GM23338 (cell line): ENCODE measurements around the gene GTF3C5.

Source experiments
- CREB1 ChIP-seq: fragments of 250-450 bp; sonication (Bioruptor Pico); IDR thresholded peaks from 2 replicates; pipeline ENCODE4 v1.5.0; 2020; ENCODE audit warnings: low read depth, mild to moderate bottlenecking, moderate library complexity
- CTCF ChIP-seq, 2 experiments: fragments of 200-600 bp in 1 of 2; sonication (generic) in 1 of 2; conservative IDR thresholded peaks; 2 replicates each; pipeline versions ENCODE4 v1.5.1 to v1.6.1; 2016 to 2017; ENCODE audit warnings: antibody characterized with exemption in 2 of 2, low read depth in 2 of 2, mild to moderate bottlenecking in 2 of 2, moderate library complexity in 1 of 2
- ETS1 ChIP-seq: IDR thresholded peaks from 2 replicates; pipeline ENCODE4 v1.6.1; 2016; ENCODE audit warnings: antibody characterized with exemption
- EZH2 ChIP-seq: fragments of 200-600 bp; sonication (generic); IDR thresholded peaks from one replicate; pipeline ENCODE4 v1.8.0; 2017; ENCODE audit warnings: antibody characterized with exemption, mild to moderate bottlenecking, low read depth; ENCODE audit not compliant: unreplicated experiment
- EZH2phosphoT487 ChIP-seq: fragments of 200-600 bp; sonication (generic); IDR thresholded peaks from one replicate; pipeline ENCODE4 v1.8.1; 2018; ENCODE audit warnings: antibody characterized with exemption; ENCODE audit not compliant: unreplicated experiment
- JUNB ChIP-seq: IDR thresholded peaks from one replicate; pipeline ENCODE4 v1.6.1; 2016; ENCODE audit warnings: antibody characterized with exemption; ENCODE audit not compliant: unreplicated experiment
- NANOG ChIP-seq: IDR thresholded peaks from 2 replicates; pipeline ENCODE4 v1.6.1; 2016; ENCODE audit warnings: antibody characterized with exemption, borderline replicate concordance
- POLR2AphosphoS5 ChIP-seq: IDR thresholded peaks from 2 replicates; pipeline ENCODE4 v1.6.1; 2016; ENCODE audit warnings: antibody characterized with exemption, low read depth
- STAT1 ChIP-seq: IDR thresholded peaks from one replicate; pipeline ENCODE4 v1.6.1; 2016; ENCODE audit warnings: antibody characterized with exemption; ENCODE audit not compliant: unreplicated experiment
- ZNF114 ChIP-seq: fragments of 250-450 bp; sonication (Bioruptor Pico); IDR thresholded peaks from 2 replicates; pipeline ENCODE4 v1.5.0; 2020; ENCODE audit warnings: mild to moderate bottlenecking, moderate library complexity
- ZNF331 ChIP-seq: fragments of 250-450 bp; sonication (Bioruptor Pico); IDR thresholded peaks from 2 replicates; pipeline ENCODE4 v1.5.0; 2020; ENCODE audit warnings: low read depth, mild to moderate bottlenecking, moderate library complexity
- TF ChIP-seq, protein P1 (sequence below): IDR thresholded peaks from one replicate; pipeline ENCODE4 v1.6.1; 2018; ENCODE audit warnings: antibody characterized with exemption; ENCODE audit not compliant: unreplicated experiment
- TF ChIP-seq, protein P2 (sequence below): fragments of 250-450 bp; sonication (Bioruptor Pico); IDR thresholded peaks from 2 replicates; pipeline ENCODE4 v1.5.0; 2020; ENCODE audit warnings: mild to moderate bottlenecking, moderate library complexity

DNA sequence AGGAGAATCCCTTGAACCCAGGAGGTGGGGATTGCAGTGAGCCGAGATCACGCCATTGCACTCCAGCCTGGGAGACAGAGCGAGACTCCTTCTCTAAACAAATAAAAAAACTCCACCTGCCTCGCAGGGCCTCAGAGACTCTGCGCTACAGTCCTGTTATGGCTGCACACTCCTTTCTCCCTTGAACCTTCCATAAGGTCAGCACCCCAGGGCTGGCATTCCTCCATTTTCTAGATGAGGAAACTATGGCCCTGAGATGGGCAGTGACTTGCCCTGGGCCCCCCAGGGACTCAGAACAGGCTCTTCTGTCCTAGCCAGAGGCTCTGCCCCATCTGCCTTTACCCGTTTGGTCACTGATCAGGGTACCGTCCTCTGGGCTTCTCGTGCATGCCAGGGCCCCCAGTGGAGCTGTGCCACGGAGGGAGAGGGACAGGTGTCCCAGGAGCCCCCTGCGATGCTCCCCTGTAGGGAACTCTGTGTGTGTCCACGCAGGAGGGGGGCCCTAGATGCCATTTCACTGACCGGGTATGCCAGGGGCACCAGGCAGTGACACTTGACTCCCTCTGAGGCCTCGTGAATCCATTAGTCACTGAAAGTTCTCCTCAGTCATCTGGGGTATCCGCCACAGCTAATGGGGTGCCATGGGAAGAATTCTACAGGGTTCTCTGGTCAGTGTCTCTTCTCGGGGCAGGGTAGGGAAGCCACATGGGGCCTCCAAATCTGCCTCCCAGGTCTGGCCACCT lies 74.1 kb downstream of the GTF3C5 start:
- TF ChIP-seq CTCF (conservative IDR thresholded peaks at IDR 0.05; ENCODE audit: low read depth in 2 of 2) (no peak), EZH2 (no peak), EZH2phosphoT487 (no peak), ZNF114 (CRISPR knock-in tag) (no peak), POLR2AphosphoS5 (no peak), JUNB (no peak), NANOG (no peak), CREB1 (no peak), STAT1 (no peak), ETS1 (no peak), ZNF331 (CRISPR knock-in tag) (no peak)
- TF ChIP-seq, protein P1, sequence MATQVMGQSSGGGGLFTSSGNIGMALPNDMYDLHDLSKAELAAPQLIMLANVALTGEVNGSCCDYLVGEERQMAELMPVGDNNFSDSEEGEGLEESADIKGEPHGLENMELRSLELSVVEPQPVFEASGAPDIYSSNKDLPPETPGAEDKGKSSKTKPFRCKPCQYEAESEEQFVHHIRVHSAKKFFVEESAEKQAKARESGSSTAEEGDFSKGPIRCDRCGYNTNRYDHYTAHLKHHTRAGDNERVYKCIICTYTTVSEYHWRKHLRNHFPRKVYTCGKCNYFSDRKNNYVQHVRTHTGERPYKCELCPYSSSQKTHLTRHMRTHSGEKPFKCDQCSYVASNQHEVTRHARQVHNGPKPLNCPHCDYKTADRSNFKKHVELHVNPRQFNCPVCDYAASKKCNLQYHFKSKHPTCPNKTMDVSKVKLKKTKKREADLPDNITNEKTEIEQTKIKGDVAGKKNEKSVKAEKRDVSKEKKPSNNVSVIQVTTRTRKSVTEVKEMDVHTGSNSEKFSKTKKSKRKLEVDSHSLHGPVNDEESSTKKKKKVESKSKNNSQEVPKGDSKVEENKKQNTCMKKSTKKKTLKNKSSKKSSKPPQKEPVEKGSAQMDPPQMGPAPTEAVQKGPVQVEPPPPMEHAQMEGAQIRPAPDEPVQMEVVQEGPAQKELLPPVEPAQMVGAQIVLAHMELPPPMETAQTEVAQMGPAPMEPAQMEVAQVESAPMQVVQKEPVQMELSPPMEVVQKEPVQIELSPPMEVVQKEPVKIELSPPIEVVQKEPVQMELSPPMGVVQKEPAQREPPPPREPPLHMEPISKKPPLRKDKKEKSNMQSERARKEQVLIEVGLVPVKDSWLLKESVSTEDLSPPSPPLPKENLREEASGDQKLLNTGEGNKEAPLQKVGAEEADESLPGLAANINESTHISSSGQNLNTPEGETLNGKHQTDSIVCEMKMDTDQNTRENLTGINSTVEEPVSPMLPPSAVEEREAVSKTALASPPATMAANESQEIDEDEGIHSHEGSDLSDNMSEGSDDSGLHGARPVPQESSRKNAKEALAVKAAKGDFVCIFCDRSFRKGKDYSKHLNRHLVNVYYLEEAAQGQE = no peak
- TF ChIP-seq, protein P2, sequence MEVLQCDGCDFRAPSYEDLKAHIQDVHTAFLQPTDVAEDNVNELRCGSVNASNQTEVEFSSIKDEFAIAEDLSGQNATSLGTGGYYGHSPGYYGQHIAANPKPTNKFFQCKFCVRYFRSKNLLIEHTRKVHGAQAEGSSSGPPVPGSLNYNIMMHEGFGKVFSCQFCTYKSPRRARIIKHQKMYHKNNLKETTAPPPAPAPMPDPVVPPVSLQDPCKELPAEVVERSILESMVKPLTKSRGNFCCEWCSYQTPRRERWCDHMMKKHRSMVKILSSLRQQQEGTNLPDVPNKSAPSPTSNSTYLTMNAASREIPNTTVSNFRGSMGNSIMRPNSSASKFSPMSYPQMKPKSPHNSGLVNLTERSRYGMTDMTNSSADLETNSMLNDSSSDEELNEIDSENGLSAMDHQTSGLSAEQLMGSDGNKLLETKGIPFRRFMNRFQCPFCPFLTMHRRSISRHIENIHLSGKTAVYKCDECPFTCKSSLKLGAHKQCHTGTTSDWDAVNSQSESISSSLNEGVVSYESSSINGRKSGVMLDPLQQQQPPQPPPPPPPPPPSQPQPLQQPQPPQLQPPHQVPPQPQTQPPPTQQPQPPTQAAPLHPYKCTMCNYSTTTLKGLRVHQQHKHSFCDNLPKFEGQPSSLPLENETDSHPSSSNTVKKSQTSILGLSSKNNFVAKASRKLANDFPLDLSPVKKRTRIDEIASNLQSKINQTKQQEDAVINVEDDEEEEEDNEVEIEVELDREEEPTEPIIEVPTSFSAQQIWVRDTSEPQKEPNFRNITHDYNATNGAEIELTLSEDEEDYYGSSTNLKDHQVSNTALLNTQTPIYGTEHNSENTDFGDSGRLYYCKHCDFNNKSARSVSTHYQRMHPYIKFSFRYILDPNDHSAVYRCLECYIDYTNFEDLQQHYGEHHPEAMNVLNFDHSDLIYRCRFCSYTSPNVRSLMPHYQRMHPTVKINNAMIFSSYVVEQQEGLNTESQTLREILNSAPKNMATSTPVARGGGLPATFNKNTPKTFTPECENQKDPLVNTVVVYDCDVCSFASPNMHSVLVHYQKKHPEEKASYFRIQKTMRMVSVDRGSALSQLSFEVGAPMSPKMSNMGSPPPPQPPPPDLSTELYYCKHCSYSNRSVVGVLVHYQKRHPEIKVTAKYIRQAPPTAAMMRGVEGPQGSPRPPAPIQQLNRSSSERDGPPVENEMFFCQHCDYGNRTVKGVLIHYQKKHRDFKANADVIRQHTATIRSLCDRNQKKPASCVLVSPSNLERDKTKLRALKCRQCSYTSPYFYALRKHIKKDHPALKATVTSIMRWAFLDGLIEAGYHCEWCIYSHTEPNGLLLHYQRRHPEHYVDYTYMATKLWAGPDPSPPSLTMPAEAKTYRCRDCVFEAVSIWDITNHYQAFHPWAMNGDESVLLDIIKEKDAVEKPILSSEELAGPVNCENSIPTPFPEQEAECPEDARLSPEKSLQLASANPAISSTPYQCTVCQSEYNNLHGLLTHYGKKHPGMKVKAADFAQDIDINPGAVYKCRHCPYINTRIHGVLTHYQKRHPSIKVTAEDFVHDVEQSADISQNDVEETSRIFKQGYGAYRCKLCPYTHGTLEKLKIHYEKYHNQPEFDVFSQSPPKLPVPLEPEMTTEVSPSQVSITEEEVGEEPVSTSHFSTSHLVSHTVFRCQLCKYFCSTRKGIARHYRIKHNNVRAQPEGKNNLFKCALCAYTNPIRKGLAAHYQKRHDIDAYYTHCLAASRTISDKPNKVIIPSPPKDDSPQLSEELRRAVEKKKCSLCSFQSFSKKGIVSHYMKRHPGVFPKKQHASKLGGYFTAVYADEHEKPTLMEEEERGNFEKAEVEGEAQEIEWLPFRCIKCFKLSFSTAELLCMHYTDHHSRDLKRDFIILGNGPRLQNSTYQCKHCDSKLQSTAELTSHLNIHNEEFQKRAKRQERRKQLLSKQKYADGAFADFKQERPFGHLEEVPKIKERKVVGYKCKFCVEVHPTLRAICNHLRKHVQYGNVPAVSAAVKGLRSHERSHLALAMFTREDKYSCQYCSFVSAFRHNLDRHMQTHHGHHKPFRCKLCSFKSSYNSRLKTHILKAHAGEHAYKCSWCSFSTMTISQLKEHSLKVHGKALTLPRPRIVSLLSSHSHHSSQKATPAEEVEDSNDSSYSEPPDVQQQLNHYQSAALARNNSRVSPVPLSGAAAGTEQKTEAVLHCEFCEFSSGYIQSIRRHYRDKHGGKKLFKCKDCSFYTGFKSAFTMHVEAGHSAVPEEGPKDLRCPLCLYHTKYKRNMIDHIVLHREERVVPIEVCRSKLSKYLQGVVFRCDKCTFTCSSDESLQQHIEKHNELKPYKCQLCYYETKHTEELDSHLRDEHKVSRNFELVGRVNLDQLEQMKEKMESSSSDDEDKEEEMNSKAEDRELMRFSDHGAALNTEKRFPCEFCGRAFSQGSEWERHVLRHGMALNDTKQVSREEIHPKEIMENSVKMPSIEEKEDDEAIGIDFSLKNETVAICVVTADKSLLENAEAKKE (CRISPR knock-in tag) = no peak
